ENCODE results near the gene SSTR3. TPM values are rescaled to one million over a fixed set of nuclear protein-coding genes. Genes with fewer than 3 reads are reported as not detected.

SSTR3 gene
- total and polyA plus RNA-seq, 9 of the 15 experiments (the other 6 are each of a cell fraction or from before 2014, with no cell fraction given), result 0.03 TPM; not detected in 8

- no peak for TF ChIP-seq ZNF407 (IDR thresholded peaks at IDR 0.05; ENCODE audit: low read depth)
- no peak for TF ChIP-seq ZNF263 (CRISPR knock-in tag; IDR thresholded peaks at IDR 0.05; ENCODE audit: borderline replicate concordance)
- no peak for TF ChIP-seq CC2D1A (IDR thresholded peaks at IDR 0.05)
- TF ChIP-seq ZNF408 (CRISPR knock-in tag; IDR thresholded peaks at IDR 0.05; ENCODE audit: low read depth), result no peak
- TF ChIP-seq MAFK (IDR thresholded peaks at IDR 0.05; ENCODE audit: low read length), result no peak
- TF ChIP-seq DPF2 (IDR thresholded peaks at IDR 0.05), result peak; percentile 16; the same call in 1 of the 2 replicates
- TF ChIP-seq CEBPB (tag; IDR thresholded peaks at IDR 0.05), result no peak
- no peak for TF ChIP-seq GABPB1 (CRISPR knock-in tag; IDR thresholded peaks at IDR 0.05)
- TF ChIP-seq MAX (CRISPR knock-in tag; IDR thresholded peaks at IDR 0.05), result peak; percentile 69; the same call in 1 of the 2 replicates
- no peak for TF ChIP-seq TCF3 (CRISPR knock-in tag; IDR thresholded peaks at IDR 0.05)
- 0 out of 4 replicates have a peak, but pooled peaks of 1 of the 2 experiments have one; percentile 10 for TF ChIP-seq TEAD1 (CRISPR knock-in tag; IDR thresholded peaks at IDR 0.05)
- no peak for TF ChIP-seq CSDE1 (IDR thresholded peaks at IDR 0.05)
- no peak for TF ChIP-seq ARID4B (CRISPR knock-in tag; IDR thresholded peaks at IDR 0.05)
- no peak for TF ChIP-seq BCL6 (CRISPR knock-in tag; IDR thresholded peaks at IDR 0.05)
- no peak for TF ChIP-seq ZNF644 (tag; IDR thresholded peaks at IDR 0.05; ENCODE audit: low read depth)
- TF ChIP-seq ATF1 (CRISPR knock-in tag; IDR thresholded peaks at IDR 0.05), result no peak
- peak; percentile 39; the same call in 1 of the 2 replicates for TF ChIP-seq ATF1 (tag; IDR thresholded peaks at IDR 0.05)
- no peak for TF ChIP-seq DMBX1 (CRISPR knock-in tag; IDR thresholded peaks at IDR 0.05; ENCODE audit: borderline replicate concordance)
- TF ChIP-seq RBM15 (IDR thresholded peaks at IDR 0.05; ENCODE audit: insufficient read depth, low read length), result no peak
Observed at GRCh38 chr22:37199760-37200108, 12.5 kb downstream of the SSTR3 start (continued).

All from K562 (cell line).